Activated CD8-positive, alpha-beta memory T cell treated with anti-CD3 and anti-CD28 coated beads, Interleukin-2, amount 50 U/mL, for 4 hours (primary cell): ENCODE measurements around the gene NHLH2.

Source experiments
- DNase-seq: peaks from one replicate; pipeline ENCODE4 v3.0.0-alpha.2; 2020

Gene NHLH2

DNA sequence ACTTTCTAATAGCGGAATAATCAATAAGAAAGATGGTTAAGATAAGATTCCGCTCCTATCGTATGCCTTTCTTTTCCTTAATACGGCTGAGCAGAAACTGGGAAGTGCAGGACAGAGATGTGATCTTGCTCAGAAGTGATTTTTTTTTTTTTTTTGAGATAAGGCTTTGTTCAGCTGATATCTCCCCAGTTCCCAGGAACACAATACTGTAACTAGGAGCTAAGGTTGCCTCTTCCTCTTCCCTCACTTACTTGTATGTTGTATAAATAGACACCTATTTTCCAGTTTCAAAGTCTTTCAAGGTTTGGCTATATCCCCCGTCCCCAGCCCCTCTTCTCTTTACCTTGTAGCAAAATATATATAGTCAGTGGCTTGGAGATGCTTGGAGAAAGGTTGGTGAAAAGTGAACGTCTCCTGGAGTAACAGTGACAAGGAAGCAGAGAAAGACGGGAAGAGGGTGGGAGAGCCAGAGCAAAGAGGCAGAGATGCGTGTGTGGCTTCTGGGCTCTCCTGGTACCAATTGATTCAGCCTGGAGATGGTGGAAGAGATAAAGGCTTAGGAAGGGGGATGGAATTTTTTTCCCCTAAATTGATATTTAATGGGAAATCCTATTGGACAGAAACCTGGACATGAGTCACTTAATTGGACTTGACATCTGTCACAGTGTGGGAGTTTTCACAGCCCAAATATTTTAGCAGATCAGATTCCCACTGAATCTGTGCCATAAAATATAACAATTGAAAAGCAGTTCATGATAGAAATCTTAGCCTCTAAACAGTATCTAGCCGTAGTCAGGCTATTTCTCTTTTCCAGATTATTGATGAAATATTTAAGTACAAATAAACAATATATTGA lies at the start of gene NHLH2:
Gene NHLH2 (minus strand): TSS at position 522 of the 856 bp plus-strand sequence. CDS start 2,754 bp downstream, outside the sequence.
- no peak for DNase-seq

DNA sequence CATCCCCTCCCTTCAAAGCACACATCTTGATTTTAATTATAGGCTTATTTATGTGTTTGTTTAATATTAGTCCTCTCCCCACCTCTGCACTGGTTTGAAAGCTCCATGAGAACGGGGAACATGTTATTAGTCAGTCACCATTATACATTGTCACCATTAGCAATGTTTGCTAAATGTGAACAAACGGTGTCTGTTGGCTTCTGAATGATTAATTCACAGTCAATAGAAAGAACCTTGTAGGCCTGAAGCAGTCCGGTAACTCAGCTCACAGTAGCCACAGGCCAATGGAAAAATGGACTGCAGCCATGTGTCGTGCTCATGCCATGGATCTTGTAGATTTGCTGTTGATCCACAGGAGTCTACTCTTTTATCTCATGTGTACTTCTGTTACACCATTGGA lies 49.7 kb upstream of the NHLH2 start:
- no peak for DNase-seq

DNA sequence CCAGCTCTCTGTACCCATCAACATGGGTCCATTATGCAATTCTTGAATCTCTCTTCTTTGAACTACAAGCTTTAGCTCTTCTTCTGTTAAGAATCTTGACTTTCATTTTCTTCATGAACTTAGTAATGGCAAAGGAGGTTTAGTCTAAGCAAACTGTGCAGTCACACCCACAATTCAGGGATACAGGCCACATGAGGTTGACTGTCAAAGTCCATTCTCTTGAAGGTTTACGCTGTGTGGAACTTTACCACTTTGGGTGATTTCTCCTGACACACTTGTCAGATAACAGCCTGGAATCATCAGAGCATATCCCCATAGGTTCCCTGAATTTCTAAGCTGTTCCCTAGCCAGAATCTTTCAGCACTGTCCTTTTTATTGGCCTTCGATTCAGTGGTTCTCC lies 48.0 kb upstream of the NHLH2 start:
- DNase-seq = no peak

DNA sequence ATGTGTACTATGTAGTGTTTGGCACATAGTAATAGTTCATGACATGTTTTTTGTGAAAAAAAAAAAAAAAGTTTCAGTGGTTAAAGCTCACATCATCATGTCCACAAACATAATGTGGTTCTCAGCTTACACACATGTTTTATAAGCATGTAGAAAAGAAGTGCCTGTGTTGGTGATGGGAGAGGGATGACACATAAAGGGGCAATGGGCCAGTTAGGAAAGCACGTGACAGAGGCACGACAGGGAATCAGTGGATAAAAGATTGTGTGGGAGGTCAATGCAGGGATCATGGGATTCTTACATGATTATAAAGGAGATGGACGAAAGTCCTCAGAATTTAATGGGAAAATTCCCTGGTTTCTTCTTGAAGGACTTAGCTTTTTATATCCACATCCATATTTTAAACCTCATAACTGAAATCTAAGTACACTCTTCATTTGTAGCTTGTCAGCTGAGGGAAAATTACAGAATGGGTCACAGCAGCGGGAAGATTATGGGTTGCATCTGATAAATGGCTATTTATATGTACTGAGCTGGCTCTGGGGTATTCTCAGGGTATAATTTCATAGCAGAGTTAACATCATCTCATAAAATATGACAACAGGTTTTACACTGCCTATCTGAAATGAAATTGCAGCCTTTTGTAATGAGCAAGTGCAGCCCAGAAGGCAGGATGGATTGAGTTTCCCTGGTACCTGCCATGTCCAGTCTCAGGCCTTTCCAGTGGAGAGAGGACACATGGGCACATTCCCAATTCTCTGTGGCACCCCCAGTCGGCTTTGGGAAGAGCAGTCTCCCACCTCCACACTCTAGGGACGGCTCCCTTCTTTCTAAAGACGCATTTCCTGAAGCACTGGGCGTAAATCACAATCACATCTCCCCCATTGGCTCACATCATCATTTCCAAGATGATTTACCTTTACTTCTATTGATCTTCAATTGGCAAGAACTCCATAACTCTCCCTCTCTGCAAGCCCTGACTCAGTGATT lies 42.3 kb upstream of the NHLH2 start:
- no peak for DNase-seq

DNA sequence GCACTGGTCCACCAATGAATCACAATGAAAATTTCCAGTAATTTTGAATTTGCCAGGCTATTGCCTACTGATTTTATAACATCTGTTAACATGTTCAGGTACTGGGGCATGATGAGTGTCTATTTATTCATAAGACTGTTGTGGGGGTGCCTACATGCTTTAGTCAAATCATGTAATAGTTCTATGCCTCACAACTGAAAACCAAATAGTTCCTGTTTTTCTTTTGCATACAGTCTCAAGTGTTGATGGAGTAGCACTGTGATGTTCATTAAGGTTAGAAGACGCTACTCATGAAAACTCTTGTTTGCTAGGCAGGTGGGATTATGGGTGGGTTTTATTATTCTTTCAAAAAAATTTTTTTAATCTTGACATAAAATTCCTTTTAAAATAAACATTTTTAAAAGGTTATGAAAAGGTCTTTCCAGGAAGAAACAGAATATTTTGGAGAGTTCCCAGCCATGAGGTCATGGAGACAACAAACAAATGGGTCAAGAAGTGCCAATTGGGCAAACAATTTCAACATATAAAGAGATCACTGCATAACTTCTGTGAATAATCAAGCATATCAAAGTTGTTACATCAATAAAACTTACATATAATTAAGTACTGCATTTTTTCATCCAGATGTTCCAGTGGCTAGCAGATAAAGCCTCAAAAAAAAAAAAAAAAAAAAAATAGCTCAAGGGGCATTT lies 40.2 kb upstream of the NHLH2 start:
- no peak for DNase-seq

DNA sequence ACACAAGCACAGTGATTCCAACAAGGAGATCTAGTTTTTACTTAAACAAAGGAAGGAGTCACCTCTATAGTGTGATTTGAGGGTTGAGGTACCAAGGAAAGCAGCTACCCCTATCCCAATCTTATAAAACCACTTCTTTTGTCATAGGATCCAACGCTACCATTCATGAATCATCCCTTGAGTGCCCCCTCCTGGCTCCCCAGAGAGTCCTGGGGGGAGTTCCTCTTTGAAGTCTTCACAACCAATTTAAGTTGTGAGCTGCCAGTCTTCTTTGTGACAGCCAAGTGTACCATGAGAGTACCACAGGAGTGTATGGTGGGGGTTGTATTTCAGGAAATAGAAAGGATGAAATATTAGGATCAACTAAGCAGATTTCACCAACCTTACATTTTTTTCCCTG lies 39.1 kb upstream of the NHLH2 start:
- DNase-seq = no peak

DNA sequence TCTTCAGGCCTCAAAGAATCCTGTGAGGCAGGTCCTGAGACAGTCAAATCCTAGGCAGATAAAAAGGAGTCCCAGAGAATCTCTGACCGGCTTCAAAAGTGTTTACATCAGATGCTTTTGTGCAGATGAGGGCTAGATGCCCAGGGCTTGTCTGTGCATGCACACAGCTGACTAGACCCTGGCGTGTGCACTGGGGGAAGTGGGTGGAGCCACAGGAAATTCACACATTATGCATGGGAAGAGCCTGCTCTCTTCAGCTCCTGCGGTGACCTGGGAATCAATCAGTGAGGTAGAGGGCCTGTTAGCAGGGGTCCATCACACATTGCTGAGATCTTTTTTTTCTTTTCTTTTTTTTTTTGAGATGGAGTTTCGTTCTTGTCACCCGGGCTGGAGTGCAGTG lies 36.6 kb upstream of the NHLH2 start:
- no peak for DNase-seq

DNA sequence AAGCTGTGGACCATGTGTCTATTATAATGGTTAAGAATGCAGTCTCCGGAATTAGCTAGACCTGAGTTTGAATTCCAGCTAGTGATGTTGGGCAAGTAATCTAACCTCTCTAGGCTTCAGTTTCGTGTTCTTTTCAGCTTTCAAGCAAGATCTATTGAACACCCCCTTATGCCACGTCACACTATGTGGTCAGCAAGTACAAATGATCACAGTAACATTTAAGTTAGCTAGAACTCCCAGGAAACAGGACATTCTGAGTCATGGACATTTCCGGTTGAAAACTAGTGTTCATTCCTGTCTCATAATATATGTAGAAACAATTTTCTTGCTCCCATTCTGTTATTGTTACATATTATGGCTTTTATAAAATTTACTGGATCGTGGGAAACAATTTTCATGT lies 34.0 kb upstream of the NHLH2 start:
- DNase-seq = no peak

DNA sequence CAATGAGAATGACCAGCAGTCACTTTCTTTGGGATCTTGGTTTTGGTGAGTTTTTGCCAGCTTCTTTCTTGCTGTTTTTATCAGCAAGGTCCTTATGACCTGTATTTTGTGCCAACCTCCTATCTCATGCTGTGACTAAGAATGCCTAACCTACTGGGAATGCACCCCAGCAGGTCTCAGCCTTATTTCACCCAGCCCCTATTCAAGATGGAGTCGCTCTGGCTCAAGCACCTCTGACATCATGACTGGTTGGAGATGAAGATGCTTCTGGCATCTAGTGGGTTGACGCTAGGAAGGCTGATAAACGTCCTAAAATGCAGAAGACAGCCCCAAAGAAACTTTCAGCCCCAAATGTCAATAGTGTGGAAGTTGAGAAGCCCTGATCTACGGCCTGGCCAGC lies 33.6 kb upstream of the NHLH2 start:
- no peak for DNase-seq

DNA sequence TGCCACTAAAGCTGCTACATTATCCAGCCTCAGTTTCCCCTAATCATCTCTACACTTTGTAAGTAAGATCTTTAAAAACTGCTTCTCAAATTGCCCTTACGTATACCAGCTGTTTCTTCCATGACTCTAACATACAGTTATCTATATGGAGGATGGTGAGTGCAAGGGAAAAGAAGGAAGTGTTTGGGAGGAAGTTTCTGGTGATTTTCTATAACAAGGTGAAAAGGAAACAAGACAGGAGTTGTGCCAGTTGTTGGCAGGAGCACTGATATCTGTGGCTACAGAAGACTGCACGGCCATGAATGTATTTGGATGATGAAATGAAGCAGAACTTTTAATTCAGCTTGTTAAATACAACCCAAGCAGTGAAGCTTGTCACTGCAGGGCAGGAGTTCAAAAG lies 32.3 kb upstream of the NHLH2 start:
- no peak for DNase-seq

DNA sequence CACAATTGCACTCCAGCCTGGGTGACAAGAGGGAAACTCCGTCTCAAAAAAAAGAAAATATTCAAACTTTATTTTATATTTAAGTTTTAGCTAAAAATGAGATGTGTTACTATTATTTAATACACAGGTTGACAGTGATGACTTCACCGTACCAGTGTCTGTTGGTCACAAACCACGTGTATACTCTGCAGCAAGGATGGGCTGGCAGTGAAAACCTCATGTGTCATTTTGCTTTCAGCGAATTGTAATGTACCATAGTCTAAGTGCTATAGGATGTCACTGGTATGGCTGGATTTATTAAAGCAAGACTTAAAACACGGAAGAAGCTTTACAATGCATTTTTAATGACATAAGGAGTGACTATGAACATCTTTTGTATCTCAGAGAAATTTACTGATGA lies 28.1 kb upstream of the NHLH2 start:
- no peak for DNase-seq

DNA sequence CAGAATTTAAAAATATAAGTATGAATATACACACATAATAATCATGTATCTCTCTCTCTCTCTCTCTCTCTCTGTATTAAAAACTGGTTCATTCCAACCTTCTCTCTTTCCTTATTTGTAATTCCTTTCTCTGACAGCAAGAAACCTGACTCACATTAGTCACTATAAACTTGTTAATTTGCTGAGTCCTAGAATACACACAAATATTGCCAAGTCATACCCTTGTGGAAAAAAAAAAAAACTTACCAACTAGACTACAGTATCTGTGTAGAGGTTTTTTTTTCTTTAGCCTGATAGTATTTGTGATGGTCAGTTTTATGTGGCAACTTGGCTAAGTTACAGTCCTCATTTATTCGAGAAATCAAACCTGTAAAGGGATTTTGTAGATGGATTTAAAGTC lies 26.3 kb upstream of the NHLH2 start:
- DNase-seq = no peak

DNA sequence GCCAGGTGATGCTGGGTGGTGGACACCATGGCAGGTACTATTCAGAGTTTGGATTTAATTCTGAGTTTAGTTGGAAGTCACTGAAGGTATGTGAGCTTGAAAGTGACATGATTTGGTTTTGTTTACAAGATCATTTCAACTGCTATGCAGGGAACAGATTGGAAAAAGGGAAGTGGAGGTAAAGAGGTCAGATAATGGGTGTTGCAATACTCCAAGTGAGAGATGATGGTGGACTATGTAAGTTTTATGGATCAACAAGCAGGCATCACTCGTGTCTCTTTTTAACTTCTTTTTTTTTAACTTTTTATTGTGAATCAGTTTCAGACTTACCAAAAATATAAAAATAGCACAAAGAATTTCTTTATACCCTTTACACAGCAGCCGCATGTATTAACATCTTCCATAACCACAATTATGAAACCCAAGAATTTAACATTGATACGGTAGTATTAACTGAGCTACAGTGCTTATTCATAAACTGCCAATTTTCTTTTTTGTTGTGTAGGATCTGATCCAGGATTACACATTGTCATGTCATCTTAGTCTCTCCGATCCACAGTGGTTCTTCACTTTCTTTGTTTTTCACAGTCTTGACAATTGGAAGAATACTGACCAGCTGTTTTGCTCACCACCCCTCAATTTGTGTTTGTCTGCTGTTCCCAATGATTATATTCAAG lies 24.9 kb upstream of the NHLH2 start:
- no peak for DNase-seq

DNA sequence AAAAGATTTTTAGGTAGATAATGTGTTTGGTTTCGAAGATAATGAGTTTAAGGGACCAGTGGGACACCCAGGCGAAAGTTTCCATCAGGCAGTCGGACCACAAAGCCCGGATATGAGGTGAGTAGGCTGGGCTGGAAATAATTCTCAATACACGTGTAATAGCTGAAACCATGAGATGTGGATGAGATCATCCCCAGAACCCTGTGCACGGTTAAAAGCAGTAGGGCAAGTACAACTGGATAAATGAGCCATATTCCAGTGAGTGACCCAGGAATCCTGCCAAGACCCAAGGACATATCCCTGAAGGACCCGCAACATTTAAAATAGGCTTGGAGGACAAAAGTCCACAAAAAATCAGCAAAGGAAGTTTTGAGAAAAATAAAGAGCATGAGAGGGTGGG lies 21.5 kb upstream of the NHLH2 start:
- DNase-seq = no peak

DNA sequence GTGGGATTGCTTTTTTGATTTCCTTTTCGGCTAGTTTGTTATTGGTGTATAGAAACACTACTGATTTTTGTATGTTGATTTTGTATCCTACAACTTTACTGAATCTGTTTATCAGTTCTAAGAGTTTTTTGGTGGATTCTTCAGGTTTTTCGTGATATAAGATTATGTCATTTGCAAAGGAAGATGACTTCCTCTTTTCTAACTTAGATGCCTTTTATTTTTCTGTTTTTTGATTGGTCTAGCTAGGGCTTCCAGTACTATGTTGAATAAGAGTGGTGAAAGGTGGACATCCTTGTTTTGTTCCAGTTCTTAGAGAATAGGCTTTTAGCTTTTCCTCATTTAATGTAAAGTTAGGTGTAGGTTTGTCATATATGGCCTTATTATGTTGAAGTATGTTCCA lies 13.1 kb upstream of the NHLH2 start:
- DNase-seq = no peak

DNA sequence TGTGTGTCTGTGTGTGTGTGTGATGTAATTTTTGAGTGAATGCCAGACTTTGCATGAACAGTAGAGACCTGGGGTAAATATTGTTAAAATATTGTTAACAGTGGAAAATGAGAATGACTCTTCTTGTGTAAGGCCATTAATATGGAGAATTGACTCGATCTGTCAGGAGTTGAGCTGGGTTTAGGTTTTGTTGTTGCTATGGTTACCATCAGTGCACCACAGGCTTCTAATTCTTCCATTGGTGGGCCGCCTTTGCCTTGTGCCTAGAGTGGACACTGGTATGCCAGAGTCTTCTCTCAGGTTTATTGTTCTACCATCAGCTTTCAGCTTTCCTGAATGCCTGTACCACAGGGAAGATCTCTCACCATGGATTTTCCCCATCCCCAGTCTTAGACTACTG lies 10.0 kb upstream of the NHLH2 start:
- DNase-seq = no peak

DNA sequence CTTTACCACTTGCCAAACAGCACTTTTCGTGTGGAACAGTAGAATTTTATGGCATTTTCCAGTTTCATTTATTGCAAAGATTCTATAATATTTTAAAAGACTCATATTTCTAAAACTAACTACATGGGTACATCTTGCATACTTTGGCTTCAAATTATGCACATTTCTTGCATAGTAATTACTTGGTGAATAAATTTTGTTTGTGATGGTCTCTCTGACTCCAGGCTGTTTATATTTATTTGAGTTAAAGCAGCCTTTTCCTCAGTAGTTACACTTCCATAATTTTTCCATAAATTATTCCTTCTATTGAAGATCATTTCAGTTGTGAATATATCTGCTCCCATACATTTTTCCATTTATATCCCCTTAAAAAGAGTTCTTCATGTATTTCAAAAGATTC lies 6.9 kb upstream of the NHLH2 start:
- DNase-seq = no peak

DNA sequence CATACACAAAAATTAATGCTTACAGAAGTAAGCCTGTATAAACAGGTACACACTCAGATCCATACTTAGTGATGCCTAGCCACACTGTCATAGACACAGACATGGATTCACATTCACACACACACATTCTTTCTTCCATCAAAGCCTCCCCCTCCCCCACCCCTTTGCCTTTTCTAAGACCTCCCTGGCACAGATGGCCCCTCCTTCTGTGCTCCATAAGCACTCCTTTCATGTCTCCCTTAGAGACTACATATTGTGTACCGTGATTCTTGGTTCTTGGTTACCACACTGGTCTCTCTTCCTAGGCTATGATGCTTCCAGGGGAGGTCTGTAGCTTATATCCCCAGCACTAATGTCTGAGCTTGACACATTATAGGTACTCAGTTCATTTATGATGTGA lies 2.0 kb upstream of the NHLH2 start:
- DNase-seq = no peak

DNA sequence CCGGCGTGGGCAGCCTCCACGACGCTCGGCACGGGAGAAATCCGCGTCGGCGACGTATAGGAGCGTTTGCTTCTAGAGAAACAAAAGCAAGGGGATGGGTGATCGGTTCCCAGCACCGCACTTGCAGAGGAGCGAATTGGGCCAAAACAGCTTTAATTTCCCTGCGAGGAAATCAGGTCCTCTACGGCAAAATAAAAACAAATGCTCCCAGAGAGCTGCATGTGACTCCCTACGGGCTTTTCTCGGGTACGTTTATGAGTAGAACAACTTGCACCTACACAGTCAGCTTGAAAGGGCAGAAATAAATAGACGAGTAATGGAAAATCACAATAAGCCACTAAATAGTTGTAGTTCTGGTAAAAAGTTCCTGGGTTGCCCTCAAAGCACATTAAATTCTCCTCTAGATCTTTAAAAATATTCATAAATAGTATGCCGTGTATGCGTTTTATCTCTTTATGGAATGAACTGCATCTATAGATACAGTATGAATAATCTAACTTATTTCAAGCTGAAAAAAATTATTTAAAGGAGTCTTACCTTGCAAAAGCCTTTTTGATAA lies 1.2 kb downstream of the NHLH2 start:
- no peak for DNase-seq

DNA sequence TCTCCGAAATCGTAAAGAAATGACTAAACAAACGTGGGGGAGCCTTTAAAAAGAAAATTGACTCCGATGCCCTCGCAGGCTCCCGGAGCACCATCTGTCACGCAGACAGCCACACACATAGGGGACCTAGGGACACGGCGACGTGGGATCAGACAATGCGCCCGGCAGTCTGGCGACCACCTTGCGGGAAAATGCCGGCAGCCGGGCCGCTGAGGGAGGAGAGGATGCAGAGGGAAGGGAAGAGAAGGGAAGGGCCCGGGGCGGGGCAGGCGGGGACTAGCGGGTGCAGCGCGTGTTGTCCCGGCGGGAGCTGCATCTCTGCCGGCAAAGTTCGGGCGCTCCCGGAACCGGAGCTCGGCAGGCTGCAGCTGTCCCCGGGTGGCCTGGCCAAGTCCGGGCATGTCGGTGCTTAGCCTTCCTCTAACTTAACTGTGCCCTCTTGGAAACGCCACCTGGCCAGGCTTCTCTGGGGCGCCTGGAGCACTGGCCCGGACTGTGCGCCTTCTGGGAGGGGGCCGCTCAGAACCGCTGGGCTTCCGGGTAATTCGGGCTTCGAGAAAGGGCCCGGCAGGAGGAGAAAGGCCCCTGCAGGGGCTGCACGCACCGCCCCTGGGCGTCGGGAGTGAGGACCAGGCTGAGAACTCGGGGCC lies 1.8 kb downstream of the NHLH2 start:
- no peak for DNase-seq

DNA sequence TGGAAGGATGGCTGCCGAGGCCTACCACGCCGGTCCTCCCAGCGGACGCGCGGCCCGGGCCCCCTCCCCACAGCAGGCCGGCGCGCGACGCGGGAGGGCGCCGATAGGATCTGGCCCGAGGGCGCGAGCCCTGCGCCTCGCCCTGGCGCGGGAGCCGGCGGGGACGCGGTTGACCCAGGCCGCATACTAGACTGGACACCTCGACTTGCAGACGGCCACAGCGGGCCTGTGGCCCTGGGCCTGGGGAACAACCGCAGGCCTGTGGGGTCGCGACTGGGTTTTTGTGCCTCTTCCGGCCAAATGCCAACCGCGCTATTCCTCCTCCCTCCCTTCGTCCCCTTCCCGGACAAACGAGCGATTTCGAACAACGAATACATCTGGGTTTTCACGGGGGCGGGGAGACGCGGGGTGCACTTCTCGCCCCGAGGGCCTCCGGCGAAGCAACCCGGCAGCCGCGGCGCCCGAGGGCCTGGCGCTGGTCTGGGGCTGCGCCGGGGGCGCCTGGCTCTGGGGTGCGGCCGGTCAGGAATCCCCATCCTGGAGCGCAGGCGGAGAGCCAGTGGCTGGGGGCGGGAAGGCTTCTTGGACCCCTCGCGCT lies 2.4 kb downstream of the NHLH2 start:
- DNase-seq = no peak
